Esophagus muscularis mucosa (tissue), 4 donors: ENCODE measurements around the gene P2RX4. TPM values are rescaled to one million over a fixed set of nuclear protein-coding genes. Genes with fewer than 3 reads are reported as not detected.
"Not testable (repeated sequence)": the region's sequence is repeated elsewhere in the genome, so short reads cannot be mapped to it uniquely, and the experiment has no call there.

Experiments
- DNase-seq: peaks from one replicate; pipeline ENCODE4 v3.0.0-alpha.2; 2017; ENCODE audit errors: extremely low spot score
- H3K27ac ChIP-seq, 4 donors: fragments of 200-600 bp; sonication (generic); replicated peaks in 1 of 4; 1 replicate in 3 of 4; 2 replicates in 1 of 4; pipeline ENCODE4 v1.5.1; 2016 to 2019; ENCODE audit warnings: mild to moderate bottlenecking in 1 of 4
- H3K27me3 ChIP-seq, 4 donors: fragments of 200-600 bp; sonication (generic); one replicate each; pipeline versions ENCODE4 v1.5.1 to v1.6.0; 2016 to 2019
- H3K36me3 ChIP-seq, 4 donors: fragments of 200-600 bp; sonication (generic); one replicate each; pipeline ENCODE4 v1.5.1; 2016 to 2019
- H3K4me1 ChIP-seq, 4 donors: fragments of 200-600 bp; sonication (generic); one replicate each; pipeline ENCODE4 v1.5.1; 2016 to 2019
- H3K4me3 ChIP-seq, 4 donors: fragments of 200-600 bp; sonication (generic); 1 replicate in 2 of 4; 2 replicates in 2 of 4; pipeline ENCODE4 v1.5.1; 2016 to 2019; ENCODE audit warnings: mild to moderate bottlenecking in 4 of 4, moderate library complexity in 1 of 4
- H3K9me3 ChIP-seq, 4 donors: fragments of 200-600 bp; sonication (generic); 1 replicate in 3 of 4; 2 replicates in 1 of 4; pipeline ENCODE4 v1.5.1; 2016 to 2019
- EP300 ChIP-seq: sonication (generic); formaldehyde crosslinking; IDR thresholded peaks from one replicate; pipeline ENCODE4 v1.6.1; 2017; ENCODE audit warnings: antibody characterized with exemption
- POLR2A ChIP-seq: fragments of 450-650 bp; IDR thresholded peaks from one replicate; pipeline ENCODE4 v1.6.1; 2017; ENCODE audit warnings: antibody characterized with exemption, moderate library complexity, mild to moderate bottlenecking, low read depth
- POLR2AphosphoS5 ChIP-seq, 2 donors: sonication (generic); formaldehyde crosslinking; IDR thresholded peaks; one replicate each; pipeline ENCODE4 v1.6.1; 2017; ENCODE audit warnings: antibody characterized with exemption in 2 of 2
- WGBS: methylation state at CpG from one replicate; pipeline ENCODE4 v1.1.5; 2018; 5-methylcytosine and 5-hydroxymethylcytosine counted together
- intact Hi-C: fragments of 100-400 bp; cut with DNase I; formaldehyde crosslinking; loops from one replicate; pipeline ENCODE4 v1.15.1; 2023
- total RNA-seq, 4 donors: library from RNA; depleted of rRNA; stranded (reverse); fragments of >200 nt; gene quantifications; one replicate each; pipeline versions ENCODE4 v1.1.0 to v1.2.1, GENCODE V29; 2016
- TF ChIP-seq, protein P1 (sequence below), 3 experiments: fragments of 200-600 bp in 2 of 3; fragments of 450-650 bp in 1 of 3; sonication (generic) in 2 of 3; IDR thresholded peaks; one replicate each; pipeline ENCODE4 v1.5.1; 2017 to 2019; ENCODE audit warnings: antibody characterized with exemption in 3 of 3, mild to moderate bottlenecking in 2 of 3, moderate library complexity in 1 of 3

P2RX4 gene
- total RNA-seq, 4 donors from 2014 or later, result 26.8 to 41.9 (median 30.8) TPM

- H3K36me3 ChIP-seq, result peaks cover 0 to 16% (median 8%) of the 10 kb centered on the region in 4 donors
- DNase-seq, result no peak
- peak overlapping the region; percentile 53 to 73 (median 64) for H3K27ac ChIP-seq
- intact Hi-C loops, result no loop called here
- no peak for TF ChIP-seq POLR2A
- no peak for TF ChIP-seq POLR2AphosphoS5 (IDR thresholded peaks at IDR 0.05)
- no peak for TF ChIP-seq EP300
- TF ChIP-seq, protein P1, sequence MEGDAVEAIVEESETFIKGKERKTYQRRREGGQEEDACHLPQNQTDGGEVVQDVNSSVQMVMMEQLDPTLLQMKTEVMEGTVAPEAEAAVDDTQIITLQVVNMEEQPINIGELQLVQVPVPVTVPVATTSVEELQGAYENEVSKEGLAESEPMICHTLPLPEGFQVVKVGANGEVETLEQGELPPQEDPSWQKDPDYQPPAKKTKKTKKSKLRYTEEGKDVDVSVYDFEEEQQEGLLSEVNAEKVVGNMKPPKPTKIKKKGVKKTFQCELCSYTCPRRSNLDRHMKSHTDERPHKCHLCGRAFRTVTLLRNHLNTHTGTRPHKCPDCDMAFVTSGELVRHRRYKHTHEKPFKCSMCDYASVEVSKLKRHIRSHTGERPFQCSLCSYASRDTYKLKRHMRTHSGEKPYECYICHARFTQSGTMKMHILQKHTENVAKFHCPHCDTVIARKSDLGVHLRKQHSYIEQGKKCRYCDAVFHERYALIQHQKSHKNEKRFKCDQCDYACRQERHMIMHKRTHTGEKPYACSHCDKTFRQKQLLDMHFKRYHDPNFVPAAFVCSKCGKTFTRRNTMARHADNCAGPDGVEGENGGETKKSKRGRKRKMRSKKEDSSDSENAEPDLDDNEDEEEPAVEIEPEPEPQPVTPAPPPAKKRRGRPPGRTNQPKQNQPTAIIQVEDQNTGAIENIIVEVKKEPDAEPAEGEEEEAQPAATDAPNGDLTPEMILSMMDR (IDR thresholded peaks at IDR 0.05), result no peak
- H3K4me1 ChIP-seq, result peaks cover 18 to 51% (median 37%) of the 10 kb centered on the region in 4 donors
- no peaks in the 10 kb centered on the region for H3K9me3 ChIP-seq
- 71% methylated on average over 8 of the region's 13 CpGs for WGBS
- H3K27me3 ChIP-seq, result no peaks in the 10 kb centered on the region
- no peak overlapping the region for H3K4me3 ChIP-seq
Measured at GRCh38 chr12:121279071-121279375, 69.1 kb downstream of the P2RX4 start.

DNA sequence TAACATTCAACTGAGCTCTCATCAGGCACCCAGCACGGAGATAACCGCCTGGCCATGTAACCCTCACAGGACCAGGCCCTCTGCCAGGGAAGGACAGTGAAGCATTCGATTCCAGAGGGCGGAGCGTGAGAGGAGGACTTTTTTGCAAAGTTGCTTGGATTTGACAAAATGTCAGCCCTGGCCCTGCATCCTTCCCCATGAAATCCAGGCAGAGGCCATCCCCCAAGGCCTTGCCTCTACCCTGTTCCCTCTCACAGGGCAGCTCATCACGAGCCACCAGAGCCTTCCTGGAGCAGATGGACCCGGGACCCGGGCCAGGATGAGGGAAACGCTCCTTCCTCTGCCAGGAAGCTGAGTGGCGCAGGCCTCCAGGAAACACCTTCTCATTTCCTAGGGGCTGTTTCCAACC is 69.6 kb downstream of the P2RX4 start:
- H3K27me3 ChIP-seq, result no peaks in the 10 kb centered on the region
- WGBS, result 37% methylated on average over 8 of the region's 10 CpGs
- no peaks in the 10 kb centered on the region for H3K9me3 ChIP-seq
- no peak overlapping the region for H3K4me3 ChIP-seq
- DNase-seq, result no peak
- intact Hi-C loops, result no loop called here
- peaks cover 0 to 11% (median 3%) of the 10 kb centered on the region in 4 donors for H3K36me3 ChIP-seq
- H3K27ac ChIP-seq, result peak overlapping the region; percentile 53 to 73 (median 64)
- peaks cover 18 to 56% (median 42%) of the 10 kb centered on the region in 4 donors for H3K4me1 ChIP-seq
- TF ChIP-seq EP300 (no peak), POLR2AphosphoS5 (IDR thresholded peaks at IDR 0.05) (peak; percentile 6 to 27), POLR2A (no peak)

- H3K27me3 ChIP-seq, H3K9me3 ChIP-seq, DNase-seq, intact Hi-C loops, H3K4me3 ChIP-seq, H3K36me3 ChIP-seq: not testable (repeated sequence)
- H3K27ac ChIP-seq, result peak overlapping the region in 1 of 4 donors; percentile 73
- H3K4me1 ChIP-seq, result peaks cover 21 to 63% (median 51%) of the 10 kb centered on the region in 4 donors
- WGBS, result 87% methylated on average over 11 of the region's 11 CpGs
Measured at GRCh38 chr12:121280531-121280930, 70.6 kb downstream of the P2RX4 start.

GRCh38 chr12:121281116-121281515 is 71.2 kb downstream of the P2RX4 start:
- peaks cover 21 to 63% (median 51%) of the 10 kb centered on the region in 4 donors for H3K4me1 ChIP-seq
- H3K27ac ChIP-seq, H3K4me3 ChIP-seq, DNase-seq, H3K27me3 ChIP-seq, intact Hi-C loops, H3K36me3 ChIP-seq, H3K9me3 ChIP-seq: not testable (repeated sequence)
- WGBS, result 87% methylated on average over 14 of the region's 14 CpGs

- H3K9me3 ChIP-seq, result no peaks in the 10 kb centered on the region
- H3K27ac ChIP-seq, result peak overlapping the region; percentile 15 to 73 (median 46)
- H3K4me3 ChIP-seq, result no peak overlapping the region
- H3K4me1 ChIP-seq, result peaks cover 21 to 56% (median 51%) of the 10 kb centered on the region in 4 donors
- intact Hi-C loops, result no loop called here
- no peak for DNase-seq
- no peaks in the 10 kb centered on the region for H3K27me3 ChIP-seq
- no peaks in the 10 kb centered on the region for H3K36me3 ChIP-seq
- no peak for TF ChIP-seq POLR2AphosphoS5 (IDR thresholded peaks at IDR 0.05)
- TF ChIP-seq EP300, result no peak
- TF ChIP-seq POLR2A, result no peak
- TF ChIP-seq, protein P1 (IDR thresholded peaks at IDR 0.05), result no peak
- 57% methylated on average over 10 of the region's 10 CpGs for WGBS
Measured at GRCh38 chr12:121282072-121282742, 72.3 kb downstream of the P2RX4 start.

- H3K4me3 ChIP-seq, intact Hi-C loops, H3K9me3 ChIP-seq, H3K27me3 ChIP-seq, DNase-seq, H3K36me3 ChIP-seq: not testable (repeated sequence)
- H3K27ac ChIP-seq, result peak overlapping the region in 3 of 4 donors; percentile 39 to 73 (median 54)
- peaks cover 21 to 62% (median 51%) of the 10 kb centered on the region in 4 donors for H3K4me1 ChIP-seq
- WGBS, result 100% methylated on average over 1 of the region's 11 CpGs
Measured at GRCh38 chr12:121282910-121283309, 73.0 kb downstream of the P2RX4 start.

DNA sequence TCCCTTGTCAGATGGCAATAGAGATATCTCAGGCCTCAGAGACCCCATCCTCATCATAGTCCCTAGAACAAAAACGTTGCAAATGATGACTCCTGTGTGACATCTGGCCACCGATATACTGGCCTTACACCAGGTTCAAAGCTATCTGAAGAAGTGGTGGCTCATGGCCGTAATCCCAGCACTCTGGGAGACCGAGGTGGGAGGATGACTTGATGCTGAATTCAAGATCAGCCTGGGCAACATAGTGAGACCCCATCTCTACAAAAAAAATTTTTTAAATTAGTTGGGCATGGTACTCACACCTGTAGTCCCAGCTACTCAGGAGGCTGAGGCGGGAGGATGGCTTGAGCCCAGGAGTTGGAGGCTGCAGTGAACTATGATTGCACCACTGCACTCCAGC is 73.5 kb downstream of the P2RX4 start:
- intact Hi-C loops, result no loop called here
- peak overlapping the region in 1 of 4 donors; percentile 9 for H3K27ac ChIP-seq
- WGBS, result 93% methylated on average over 5 of the region's 5 CpGs
- H3K4me1 ChIP-seq, result peaks cover 23 to 64% (median 53%) of the 10 kb centered on the region in 4 donors
- H3K9me3 ChIP-seq, result no peaks in the 10 kb centered on the region
- no peaks in the 10 kb centered on the region for H3K27me3 ChIP-seq
- DNase-seq, result no peak
- no peak overlapping the region for H3K4me3 ChIP-seq
- no peaks in the 10 kb centered on the region for H3K36me3 ChIP-seq
- TF ChIP-seq POLR2A, result no peak
- no peak for TF ChIP-seq POLR2AphosphoS5 (IDR thresholded peaks at IDR 0.05)
- TF ChIP-seq, protein P1 (IDR thresholded peaks at IDR 0.05), result no peak
